Glomerular endothelial cell (primary cell): Measurements from ENCODE around the gene UNC13C. TPM values are rescaled to one million over a fixed set of nuclear protein-coding genes. Genes with fewer than 3 reads are reported as not detected.

Experiments
- DNase-seq: peaks from one replicate; pipeline ENCODE4 v3.0.0-alpha.2; 2011; ENCODE audit warnings: low read depth, low spot score; ENCODE audit errors: extremely low read depth
- total RNA-seq: library from RNA; depleted of rRNA; stranded (reverse); fragments of >200 nt; gene quantifications from 2 replicates; pipeline ENCODE4 v1.2.3, GENCODE V29; 2015

UNC13C gene
- total RNA-seq, 1 donor from 2014 or later: not detected

- DNase-seq: no peak
Measured at GRCh38 chr15:54282228-54282836, 304.1 kb downstream of the UNC13C start.

GRCh38 chr15:54288049-54288448, 309.8 kb downstream of the UNC13C start:
- no peak for DNase-seq

DNA sequence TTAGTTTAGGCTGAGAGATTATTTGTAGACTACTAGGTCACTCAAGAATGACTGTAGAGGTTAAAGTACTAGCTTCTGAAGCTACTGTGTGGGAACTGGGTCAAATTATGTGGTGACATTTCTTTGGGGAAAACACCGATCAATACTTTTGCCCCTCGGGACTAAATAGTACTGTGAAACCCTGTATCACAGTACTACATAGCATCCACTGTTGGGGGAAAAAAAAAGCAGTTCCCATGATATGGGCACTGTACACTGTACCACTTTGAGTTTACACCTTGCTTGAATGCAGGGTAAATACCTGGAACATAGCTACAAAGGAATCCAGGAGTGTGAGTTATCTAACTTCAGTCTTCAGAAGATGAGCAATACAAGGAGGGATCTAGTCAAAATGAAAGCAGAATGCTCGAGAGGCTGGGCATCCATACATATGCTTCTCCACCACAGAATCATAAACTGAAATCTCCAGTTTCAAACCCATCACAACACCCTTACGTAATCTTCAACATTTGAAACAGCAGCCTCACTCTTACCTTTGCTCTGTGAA, 311.4 kb downstream of the UNC13C start:
- DNase-seq: no peak

DNA sequence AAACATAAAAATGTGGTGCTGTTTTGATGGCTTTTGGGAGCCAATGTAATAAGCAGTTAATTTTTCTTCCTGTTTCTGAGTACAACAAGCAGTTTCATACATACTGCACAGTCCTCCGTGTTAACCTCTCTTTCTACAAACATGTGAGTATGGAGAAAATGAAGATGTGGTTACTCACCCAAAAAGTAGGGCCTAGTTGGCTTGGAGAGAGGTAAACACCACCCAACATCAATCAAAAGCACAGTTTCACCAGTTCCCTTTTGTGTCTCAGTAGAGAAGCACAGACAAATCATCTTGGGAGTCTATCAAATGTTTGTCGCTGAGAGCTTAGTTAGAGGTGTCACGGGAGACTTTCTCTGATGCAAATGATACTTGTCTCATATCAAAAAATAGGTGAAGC, 320.2 kb downstream of the UNC13C start:
- no peak for DNase-seq

- no peak for DNase-seq
Measured at GRCh38 chr15:54304321-54304720, 326.1 kb downstream of the UNC13C start.

- DNase-seq: no peak
Measured at GRCh38 chr15:54305138-54305537, 326.9 kb downstream of the UNC13C start.

- DNase-seq: no peak
Measured at GRCh38 chr15:54307252-54307902, 329.1 kb downstream of the UNC13C start.

DNA sequence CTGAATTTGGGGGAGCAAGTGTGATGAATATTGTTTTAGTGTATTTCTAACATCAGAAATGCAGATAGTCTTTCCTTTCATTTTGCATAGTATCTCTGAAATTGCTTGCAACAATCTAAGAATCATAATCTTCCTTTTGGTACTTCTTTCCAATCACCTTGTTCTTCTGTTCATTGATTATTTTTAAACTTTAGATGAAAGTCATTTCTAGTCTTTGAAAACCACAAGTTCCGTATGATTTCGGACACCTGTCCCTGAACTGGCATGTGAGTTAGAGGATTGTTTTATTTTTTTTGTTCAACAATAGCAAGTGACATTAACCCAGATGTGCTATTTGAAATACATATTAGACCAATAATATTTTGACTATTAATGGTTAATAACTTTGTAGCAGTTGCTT, 329.7 kb downstream of the UNC13C start:
- no peak for DNase-seq

GRCh38 chr15:54312528-54312927, 334.3 kb downstream of the UNC13C start:
- DNase-seq: no peak

DNA sequence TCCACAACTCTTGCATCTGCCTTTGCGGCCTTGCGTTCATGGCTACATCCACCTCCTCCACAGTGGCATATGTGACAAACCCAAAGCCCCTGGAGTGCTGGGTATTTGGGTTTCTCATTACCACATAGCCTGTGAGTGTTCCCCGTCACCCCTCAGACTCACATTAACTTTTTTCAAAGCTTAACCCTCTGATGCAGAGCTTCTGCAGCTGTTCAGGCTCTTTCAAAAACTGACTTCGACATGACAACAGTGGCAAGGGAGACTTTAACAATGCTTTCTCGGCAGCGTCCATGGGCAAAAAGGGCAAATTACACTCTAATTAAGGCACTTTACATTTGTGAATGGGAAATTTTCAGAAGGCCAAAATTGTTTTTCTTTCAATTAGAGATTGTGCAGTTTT, 343.2 kb downstream of the UNC13C start:
- no peak for DNase-seq

DNA sequence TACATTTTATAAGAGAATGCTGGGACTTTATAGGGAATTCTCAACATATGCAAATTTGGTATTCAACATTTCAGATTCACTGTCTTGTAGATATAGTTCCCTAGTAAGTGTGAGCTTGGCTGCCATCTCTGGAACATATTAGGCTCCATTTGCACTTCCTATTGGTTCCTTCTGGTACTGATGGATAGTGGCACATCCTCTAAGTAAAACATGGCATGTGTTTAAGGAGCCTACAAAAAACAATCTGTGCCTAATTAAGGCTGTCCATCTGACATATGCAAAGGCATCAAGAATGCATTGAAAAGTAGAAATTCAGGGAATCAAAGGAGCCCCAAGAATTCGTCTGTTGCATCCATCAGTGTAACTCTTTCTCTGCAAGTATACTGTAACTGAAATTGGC, 344.1 kb downstream of the UNC13C start:
- no peak for DNase-seq

GRCh38 chr15:54345301-54345700, 367.1 kb downstream of the UNC13C start:
- no peak for DNase-seq

DNA sequence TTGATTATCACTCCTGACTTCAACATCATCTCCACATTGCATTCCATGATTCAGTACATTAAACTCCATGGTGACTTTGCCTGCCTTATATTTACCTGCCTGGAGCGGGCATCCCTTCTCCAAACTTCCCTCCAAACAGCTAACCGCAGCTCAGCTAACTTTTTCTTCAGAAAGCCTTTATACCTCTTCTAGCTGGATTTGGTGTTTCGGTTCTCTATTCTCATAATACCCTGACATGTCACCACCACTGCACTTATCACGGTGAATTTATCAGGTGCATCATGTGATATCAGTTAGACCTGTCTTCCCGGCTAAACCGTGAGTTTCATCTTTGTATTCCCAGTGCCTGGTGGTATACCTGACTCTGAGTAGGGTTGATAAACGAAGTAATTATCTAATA, 367.6 kb downstream of the UNC13C start:
- DNase-seq: no peak

GRCh38 chr15:54347082-54347827, 369.0 kb downstream of the UNC13C start:
- DNase-seq: no peak

- no peak for DNase-seq
Measured at GRCh38 chr15:54353726-54354125, 375.5 kb downstream of the UNC13C start.

DNA sequence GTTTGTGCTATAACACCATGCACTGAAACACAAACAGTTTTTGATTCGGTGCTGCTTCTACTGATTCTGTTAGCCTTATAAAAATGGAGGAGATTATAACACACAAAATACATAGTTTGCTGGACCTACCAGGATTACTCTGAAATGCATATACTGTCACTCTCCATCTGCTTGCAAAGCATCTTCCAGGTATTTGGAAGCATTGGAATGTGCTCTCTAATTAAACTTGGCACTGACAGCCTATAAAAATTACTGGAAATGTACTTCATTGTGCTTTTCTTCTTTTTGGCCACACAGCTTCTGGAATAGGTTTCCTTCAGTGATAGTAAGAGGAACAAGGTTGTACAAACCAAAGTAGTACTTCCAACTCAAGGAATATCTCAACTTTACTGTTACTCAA, 376.1 kb downstream of the UNC13C start:
- no peak for DNase-seq

DNA sequence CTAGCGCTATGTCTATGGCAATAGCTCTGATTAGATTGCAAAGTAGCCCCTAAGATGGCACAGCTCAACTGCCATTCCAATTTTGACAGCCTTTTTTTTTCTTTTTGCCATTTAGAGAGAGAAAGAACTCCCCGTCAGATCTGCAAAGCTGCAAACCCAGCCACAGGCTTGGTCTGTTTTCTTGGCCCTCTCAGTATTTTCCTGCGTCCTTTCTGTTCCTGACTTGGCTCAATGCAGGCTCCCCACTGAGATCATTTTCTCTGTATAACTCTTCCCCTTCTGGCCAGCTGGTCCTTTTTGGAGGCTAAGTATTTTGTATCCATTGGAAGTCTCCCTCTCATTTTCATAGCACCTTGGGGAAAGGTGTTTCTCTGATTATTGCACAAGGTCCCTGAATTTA, 386.7 kb downstream of the UNC13C start:
- DNase-seq: no peak

GRCh38 chr15:54373332-54373731, 395.1 kb downstream of the UNC13C start:
- no peak for DNase-seq

DNA sequence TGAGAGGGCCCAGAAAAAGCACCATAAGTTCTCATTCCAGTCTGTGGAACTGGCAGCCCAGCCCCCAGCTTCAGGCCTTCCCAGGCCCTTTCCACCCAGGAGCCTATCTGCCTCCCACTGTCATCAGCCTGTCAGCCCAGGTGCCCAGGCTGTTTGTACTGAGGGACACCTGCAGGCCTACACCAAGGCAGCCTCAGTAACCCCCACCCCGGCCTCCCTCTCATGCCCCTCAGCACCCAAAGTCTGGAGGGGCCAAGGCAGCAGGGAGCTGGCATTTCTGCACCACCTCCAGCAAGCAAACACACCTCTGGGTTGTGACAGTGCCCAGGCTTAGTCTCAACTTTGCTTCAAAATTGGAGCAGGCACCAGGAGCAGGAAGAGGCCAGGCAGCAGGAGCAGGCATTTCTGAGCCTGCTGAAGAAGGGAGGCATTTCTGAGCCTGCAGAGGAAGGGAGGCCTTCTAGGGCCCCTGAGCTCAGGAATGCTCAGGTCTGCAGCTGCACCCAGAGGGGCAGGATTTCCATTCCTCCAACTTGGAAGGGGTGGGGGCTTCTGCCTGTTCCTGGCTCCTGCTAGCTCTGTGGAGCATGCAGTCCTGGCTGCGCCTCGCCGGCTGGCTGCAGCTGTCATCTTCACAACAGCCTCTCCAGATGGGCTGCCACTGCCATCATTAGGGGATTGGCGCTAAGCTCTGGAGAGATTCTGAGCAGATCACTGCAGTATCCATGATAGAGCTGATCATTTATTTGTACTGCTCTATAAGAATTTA, 396.1 kb downstream of the UNC13C start:
- DNase-seq: no peak

DNA sequence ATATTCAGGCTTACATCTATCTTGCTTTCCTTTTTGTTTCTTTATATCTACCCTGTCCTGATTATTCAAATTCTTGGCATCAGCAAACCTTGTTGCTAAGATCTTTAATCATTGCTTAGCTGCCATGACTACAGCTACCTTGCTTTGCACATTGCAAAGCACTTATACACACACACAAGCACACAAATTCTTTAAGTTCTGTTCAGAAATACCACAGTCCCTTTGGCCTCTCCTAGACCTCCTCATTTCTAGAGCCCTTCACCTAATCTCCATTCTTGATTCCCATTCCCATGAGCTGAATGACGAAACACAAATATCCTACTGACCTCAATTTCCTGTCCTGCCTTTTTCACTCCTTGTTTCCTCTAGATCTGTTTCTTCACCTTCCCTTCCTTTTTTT, 409.6 kb downstream of the UNC13C start:
- DNase-seq: no peak

DNA sequence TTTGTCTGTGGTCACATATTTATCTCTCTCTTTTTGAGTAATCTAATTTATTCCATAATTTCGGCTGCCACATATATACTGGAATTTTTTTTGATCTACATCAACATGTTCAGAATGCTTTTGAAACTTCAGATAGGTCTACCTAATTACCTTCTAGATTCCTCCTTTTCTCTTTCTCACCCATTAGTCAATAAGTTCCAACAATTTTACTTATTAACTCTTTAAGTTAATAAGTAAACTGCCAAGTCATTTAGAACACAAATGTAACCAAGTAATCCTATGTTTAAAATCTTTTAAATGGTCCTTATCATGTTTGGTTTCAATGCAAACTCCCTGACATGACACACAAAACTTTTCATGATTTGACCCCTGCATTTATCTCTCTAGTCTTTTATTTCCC, 410.5 kb downstream of the UNC13C start:
- DNase-seq: no peak
